Activated CD4-positive, alpha-beta T cell treated with anti-CD3 and anti-CD28 coated beads for 24 hours (primary cell): ENCODE data around the gene UCK2.

Experiments
- DNase-seq, 2 donors: peaks; one replicate each; pipeline ENCODE4 v3.0.0-alpha.2; 2020; ENCODE audit warnings: low read depth in 2 of 2

The UCK2 gene

DNA sequence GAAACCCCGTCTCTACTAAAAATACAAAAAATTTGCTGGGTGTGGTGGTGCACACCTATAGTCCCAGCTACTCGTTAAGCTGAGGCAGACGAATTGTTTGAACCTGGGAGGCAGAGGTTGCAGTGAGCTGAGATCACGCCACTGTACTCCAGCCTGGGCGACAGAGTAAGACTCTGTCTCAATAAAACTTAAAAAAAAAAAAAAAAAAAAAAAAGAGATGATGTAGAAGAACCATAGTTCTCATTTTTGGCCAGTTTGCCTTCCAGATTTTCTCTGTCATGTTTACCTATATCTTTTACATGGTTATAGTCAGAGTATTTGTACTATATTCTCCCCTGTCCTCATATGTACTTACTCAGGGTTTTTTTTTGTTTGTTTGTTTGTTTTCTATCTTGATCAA is 53.6 kb downstream of the UCK2 start:
- no peak for DNase-seq

DNA sequence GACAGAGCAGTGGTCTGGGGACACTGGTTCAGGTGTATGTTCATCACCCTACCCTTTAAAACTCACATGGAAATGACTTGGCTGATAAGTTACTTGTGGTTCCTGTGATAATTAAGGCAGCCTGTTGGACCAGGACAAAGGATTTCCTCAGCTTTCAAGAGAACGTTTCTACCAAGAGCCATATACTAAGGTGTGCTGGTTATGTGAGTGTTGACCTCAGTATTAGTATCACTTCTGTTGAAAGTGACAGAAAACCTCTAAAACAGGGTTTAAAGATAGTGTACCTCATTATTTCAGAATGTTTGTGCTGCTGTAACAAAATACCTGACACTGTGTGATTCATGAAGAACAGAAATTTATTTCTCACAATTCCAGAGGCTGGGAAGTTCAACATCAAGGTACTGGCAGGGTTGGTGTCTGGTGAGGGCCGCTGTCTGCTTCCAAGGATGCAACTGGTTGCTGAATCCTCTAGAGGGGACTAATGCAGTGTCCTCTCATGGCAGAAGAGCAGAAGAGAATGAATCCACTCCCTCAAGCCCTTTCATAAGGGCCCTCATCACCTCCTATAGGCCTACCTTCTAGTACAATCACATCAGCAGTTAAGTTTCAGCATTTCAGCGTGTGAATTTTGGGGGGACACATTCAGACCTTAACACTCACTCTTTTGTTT is 54.9 kb downstream of the UCK2 start:
- no peak for DNase-seq

- no peak for DNase-seq
Measured at GRCh38 chr1:165883056-165883455, 55.6 kb downstream of the UCK2 start.

DNA sequence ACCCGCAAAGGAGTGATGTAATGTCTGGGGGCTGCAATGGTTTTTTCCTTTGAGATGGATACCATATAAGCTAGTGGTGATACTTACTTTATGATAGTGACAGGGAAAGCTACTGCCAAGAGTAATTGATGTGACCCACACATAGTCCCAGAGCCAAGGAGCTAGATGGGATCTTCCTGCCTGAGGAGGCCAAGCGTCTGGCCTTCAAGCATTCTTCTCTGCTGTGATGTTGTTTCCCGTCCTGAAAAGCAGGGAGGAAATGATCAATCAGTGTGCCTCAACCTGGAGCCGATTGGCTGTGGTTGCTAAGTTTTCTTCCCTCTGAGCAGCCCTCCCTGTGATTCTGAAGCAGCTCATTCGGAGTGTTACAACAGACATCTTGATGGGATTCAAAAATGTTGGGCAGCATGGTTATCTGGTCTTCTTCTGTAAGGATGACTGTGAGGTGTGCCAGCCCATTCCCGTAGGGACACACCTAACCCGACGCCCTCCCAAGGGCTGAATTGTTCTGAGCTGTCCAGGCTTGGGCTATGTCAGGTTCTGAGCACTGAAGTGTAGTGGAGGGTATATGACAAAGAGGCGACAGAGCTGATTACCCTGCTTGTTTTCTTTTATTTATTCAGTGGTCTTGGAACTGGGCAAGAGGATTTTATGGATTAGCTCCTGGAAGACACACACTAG is 56.7 kb downstream of the UCK2 start:
- DNase-seq = no peak

DNA sequence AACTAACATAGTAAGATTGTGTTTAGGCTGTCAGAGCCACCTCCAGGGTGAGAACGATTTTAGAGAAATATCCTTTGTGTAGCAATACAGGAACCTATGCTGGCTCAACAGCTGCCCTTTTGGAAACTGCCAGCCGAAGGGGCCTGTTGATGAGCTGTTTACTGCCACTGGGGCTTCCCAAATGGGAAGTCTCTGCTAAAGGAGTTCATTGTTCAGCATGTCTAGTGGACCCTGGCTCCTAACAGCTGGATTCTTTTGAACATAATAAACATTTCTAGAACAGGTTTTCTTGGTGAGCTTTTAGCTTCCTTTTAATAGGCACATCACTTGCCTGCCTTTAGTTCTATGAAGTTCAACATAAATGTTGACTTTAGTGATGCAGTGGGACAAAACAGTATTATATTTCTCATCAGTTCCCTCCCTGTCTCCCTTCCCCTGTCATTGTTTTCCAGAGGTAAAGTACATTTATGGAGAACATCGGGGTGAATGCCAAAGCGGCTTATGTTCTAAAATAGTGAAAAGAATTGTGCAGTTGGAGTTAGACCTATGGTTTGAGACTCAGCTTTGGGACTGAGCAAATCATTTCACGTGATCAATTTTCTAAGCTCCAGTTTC is 57.4 kb downstream of the UCK2 start:
- no peak for DNase-seq

DNA sequence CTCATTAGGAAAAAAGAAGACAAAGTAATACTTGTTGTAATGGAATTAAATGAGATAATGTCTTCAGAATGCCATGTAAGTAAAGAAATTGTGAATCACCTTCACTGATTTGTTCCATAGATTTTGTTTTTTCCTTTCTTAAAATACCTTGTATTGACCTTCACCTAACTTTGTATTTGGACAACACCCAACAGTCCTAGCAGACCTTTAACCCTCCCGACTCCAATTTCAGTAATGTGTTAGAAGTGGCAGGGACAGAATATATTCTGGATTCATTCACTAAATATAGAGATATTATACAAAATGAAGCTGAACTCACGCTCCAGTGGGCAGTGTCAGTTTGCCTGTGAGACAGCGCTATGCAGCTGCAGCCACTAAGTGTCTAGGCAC is 57.9 kb downstream of the UCK2 start:
- no peak for DNase-seq

DNA sequence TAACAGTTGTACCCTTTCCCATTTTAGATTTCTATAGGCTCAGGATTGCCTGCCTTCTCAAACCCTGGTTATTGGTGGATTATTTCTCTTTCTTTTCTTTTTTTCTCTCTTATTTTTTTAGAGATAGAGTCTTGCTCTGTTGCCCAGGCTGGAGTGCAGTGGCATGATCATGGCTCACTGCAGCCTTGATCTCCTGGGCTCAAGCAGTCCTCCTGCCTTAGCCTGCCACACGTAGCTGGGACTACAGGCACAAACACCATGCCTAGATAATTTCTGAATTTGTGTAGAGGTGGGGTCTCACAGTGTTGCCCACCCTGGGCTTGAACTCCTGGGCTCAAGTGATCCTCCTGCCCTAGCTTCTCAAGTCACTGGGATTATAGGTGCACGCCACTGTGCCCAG is 58.8 kb downstream of the UCK2 start:
- no peak for DNase-seq

DNA sequence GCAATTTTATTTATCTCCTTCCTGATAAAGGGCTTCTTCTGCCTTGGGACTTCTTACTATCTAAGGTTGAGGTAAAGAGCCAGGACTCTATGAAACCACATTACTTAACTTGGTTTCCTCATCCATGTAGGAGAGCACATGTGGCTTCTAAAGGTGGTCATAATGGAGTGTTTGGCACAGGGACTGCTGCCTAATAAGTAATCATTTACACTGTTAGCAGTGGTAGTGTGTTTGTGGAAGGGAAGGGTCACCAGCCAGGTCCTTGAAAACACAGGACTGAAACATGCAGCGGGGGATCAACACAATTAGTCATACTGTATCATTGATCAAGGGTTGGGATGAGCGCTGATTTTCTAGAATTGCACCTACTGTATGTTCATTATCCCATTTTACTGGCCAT is 59.6 kb downstream of the UCK2 start:
- DNase-seq = no peak

GRCh38 chr1:165887877-165888551 is 60.6 kb downstream of the UCK2 start:
- DNase-seq = no peak

- DNase-seq = no peak
Measured at GRCh38 chr1:165888552-165888920, 61.1 kb downstream of the UCK2 start.

DNA sequence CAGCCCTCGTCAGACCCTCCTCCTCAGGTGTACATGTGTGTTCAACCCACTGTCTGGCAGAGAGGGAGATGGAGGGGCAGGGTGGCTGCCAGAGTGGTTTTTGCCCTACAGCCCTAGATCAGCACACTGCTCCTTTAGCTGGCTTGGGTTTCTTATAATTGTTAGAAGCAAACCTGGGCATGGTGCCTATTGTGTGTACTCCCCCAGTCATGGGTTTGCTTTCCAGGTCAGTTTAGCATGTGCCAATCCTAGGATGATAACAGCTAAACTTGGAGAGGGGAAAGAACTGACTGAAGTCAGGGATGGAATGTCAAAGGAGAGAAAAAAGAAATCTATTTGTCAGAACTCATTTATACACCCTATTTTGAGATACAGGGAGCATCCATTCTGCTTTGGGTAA is 63.3 kb downstream of the UCK2 start:
- DNase-seq = no peak

GRCh38 chr1:165891111-165891860 is 63.9 kb downstream of the UCK2 start:
- no peak for DNase-seq

- DNase-seq = no peak
Measured at GRCh38 chr1:165892935-165893334, 65.5 kb downstream of the UCK2 start.

DNA sequence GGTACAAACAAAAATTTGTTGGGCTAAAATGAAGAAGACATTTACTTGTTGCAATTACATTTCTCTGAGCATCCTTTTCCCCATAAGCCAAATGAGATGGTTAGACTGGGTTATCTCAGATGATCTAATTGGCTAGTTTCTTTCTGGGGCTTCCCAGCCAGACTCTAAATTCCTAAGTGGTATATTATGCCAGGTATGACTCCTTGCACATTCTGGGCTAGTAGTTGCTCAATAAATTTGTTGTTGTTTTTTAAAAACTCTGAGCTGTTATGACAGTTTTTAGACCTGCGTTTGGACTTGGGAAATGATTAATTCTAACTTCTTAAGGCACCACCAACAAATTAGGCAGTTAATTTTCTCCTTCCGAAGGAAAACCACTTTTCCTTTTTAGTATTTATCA is 66.1 kb downstream of the UCK2 start:
- no peak for DNase-seq

- DNase-seq = no peak
Measured at GRCh38 chr1:165894591-165894990, 67.2 kb downstream of the UCK2 start.

- DNase-seq = no peak
Measured at GRCh38 chr1:165895451-165895871, 68.0 kb downstream of the UCK2 start.

DNA sequence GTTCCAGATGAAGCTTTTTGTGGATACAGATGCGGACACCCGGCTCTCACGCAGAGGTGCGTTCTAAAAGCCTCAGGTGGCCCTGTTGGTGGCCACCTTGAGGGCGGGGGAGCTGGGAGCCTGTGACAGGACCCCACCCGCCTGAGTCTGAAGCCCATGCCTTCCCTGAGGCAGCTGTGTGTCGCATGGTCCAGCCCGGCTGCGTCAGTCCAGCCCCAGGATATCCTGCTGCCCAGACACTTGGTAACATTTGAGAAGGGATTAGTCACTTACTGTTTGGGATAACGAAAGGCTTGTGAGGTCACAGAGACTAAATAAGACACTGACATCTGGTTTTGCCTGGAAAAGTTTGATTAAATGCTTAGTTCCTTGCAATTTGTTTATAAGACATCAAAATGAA is 68.9 kb downstream of the UCK2 start:
- no peak for DNase-seq

- DNase-seq = no peak
Measured at GRCh38 chr1:165897326-165898303, 70.2 kb downstream of the UCK2 start.

- DNase-seq = no peak
Measured at GRCh38 chr1:165898837-165899236, 71.4 kb downstream of the UCK2 start.

DNA sequence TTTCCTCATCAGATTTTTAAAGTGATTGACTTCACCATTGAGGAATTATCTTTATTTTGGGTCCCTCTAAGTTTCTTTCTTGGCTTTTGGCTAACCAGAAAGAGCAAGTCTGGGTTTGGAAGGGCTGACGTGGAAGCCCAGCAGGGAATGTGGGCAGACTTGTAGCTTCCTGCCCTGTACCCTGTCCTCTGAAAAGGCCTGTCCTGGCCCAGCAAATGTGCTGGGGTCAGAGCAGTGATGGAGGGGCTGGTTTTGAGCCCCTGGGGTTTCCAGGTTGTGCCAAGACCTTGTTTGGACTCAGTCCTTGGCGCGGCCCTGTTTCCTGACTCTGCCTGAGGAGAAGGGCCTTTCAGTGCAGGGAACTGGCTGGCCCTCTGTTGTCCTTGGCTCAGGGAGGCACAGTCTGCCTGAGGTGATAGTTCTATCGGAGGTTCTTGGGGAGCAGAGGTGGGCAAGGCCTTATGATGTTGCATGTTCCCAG is 72.1 kb downstream of the UCK2 start:
- no peak for DNase-seq
